HepG2 (cell line): ENCODE data around the gene MAEA. TPM values are rescaled to one million over a fixed set of nuclear protein-coding genes. Genes with fewer than 3 reads are reported as not detected.

Experiments used
- AGO1 ChIP-seq: fragments of 200-400 bp; formaldehyde crosslinking; IDR thresholded peaks from 2 replicates; pipeline ENCODE4 v1.6.1; 2017; ENCODE audit warnings: mild to moderate bottlenecking, low read depth, low read length, moderate library complexity; ENCODE audit not compliant: poor library complexity, severe bottlenecking
- ARID3A ChIP-seq: IDR thresholded peaks from 2 replicates; pipeline ENCODE4 v1.6.1; 2012; ENCODE audit warnings: low read depth, low read length, improper control_type of control experiment
- ASH2L ChIP-seq: fragments of 300-600, 200-600 bp; sonication (generic); IDR thresholded peaks from 2 replicates; pipeline ENCODE4 v1.7.0; 2017; ENCODE audit warnings: low read depth, mild to moderate bottlenecking, moderate library complexity, mixed read lengths, low read length; ENCODE audit not compliant: insufficient read length
- ATF7 ChIP-seq, 2 experiments: fragments of 450-650 bp in 1 of 2; sonication (generic) in 1 of 2; formaldehyde crosslinking in 1 of 2; IDR thresholded peaks; 2 replicates each; pipeline versions ENCODE4 v1.4.0 to v1.6.1; 2016 to 2020; ENCODE audit warnings: antibody characterized with exemption in 1 of 2, mild to moderate bottlenecking in 1 of 2, missing genetic modification reagents in 1 of 2
- DMAP1 ChIP-seq: IDR thresholded peaks from 2 replicates; pipeline ENCODE4 v1.6.1; 2016
- ETS1 ChIP-seq: sonication (generic); formaldehyde crosslinking; IDR thresholded peaks from 2 replicates; pipeline ENCODE4 v1.4.0; 2020; ENCODE audit warnings: missing genetic modification reagents
- HNF4A ChIP-seq: sonication (generic); formaldehyde crosslinking; IDR thresholded peaks from 2 replicates; pipeline ENCODE4 v1.4.0; 2020; ENCODE audit warnings: missing genetic modification reagents
- KDM3A ChIP-seq: IDR thresholded peaks from 2 replicates; pipeline ENCODE4 v1.6.1; 2018; ENCODE audit warnings: low read depth, missing compliant biosample characterization
- MED1 ChIP-seq: sonication (generic); formaldehyde crosslinking; IDR thresholded peaks from 2 replicates; pipeline ENCODE4 v1.4.0; 2020; ENCODE audit warnings: missing genetic modification reagents
- RBFOX2 ChIP-seq: fragments of 200-400 bp; formaldehyde crosslinking; IDR thresholded peaks from 2 replicates; pipeline ENCODE4 v1.6.1; 2017; ENCODE audit warnings: low read depth, mild to moderate bottlenecking, low read length
- TARDBP ChIP-seq: sonication (generic); formaldehyde crosslinking; IDR thresholded peaks from 2 replicates; pipeline ENCODE4 v1.8.0; 2022; ENCODE audit warnings: mild to moderate bottlenecking, missing genetic modification reagents
- TRAFD1 ChIP-seq: sonication (generic); formaldehyde crosslinking; IDR thresholded peaks from 2 replicates; pipeline ENCODE4 v1.5.1; 2020; ENCODE audit warnings: missing genetic modification reagents, mild to moderate bottlenecking, borderline replicate concordance
- ZNF296 ChIP-seq: sonication (generic); formaldehyde crosslinking; conservative IDR thresholded peaks from 2 replicates; pipeline ENCODE4 v1.5.0; 2020; ENCODE audit warnings: mild to moderate bottlenecking, missing genetic modification reagents
- ZNF451 ChIP-seq: sonication (generic); formaldehyde crosslinking; IDR thresholded peaks from 2 replicates; pipeline ENCODE4 v1.5.0; 2020; ENCODE audit warnings: mild to moderate bottlenecking, missing genetic modification reagents
- ZNF652 ChIP-seq: IDR thresholded peaks from 2 replicates; pipeline ENCODE4 v1.6.1; 2016; ENCODE audit warnings: low read depth, borderline replicate concordance
- polyA plus RNA-seq, 8 experiments: library from polyadenylated mRNA; depleted of rRNA in 3 of 8; stranded (reverse) in 7 of 8; unstranded in 1 of 8; fragments of >200 nt; fragmentation: Illumina TruSeq in 4 of 8; extraction: Trizol in 4 of 8; gene quantifications; 2 replicates each; pipeline versions ENCODE4 v1.2.1 to v1.2.3, GENCODE V29; 2011 to 2016; ENCODE audit warnings: low read depth in 4 of 8, missing spikeins in 1 of 8, mixed read lengths in 1 of 8; ENCODE audit not compliant: insufficient read depth in 1 of 8
- total RNA-seq, 5 experiments: library from RNA; depleted of rRNA; stranded (reverse); fragments of >200 nt; fragmentation: Illumina TruSeq; extraction: Trizol; gene quantifications; 2 replicates each; pipeline ENCODE4 v1.2.3, GENCODE V29; 2016; ENCODE audit warnings: low read depth in 1 of 5
- TF ChIP-seq, protein P1 (sequence below): sonication (generic); formaldehyde crosslinking; IDR thresholded peaks from 2 replicates; pipeline ENCODE4 v1.4.0; 2020; ENCODE audit warnings: missing genetic modification reagents
- TF ChIP-seq, protein P2 (sequence below): sonication (generic); formaldehyde crosslinking; IDR thresholded peaks from 2 replicates; pipeline ENCODE4 v1.5.0; 2020; ENCODE audit warnings: missing genetic modification reagents

The MAEA gene
- total and polyA plus RNA-seq, 2 of the 13 experiments (the other 11 are each of a cell fraction or from before 2014, with no cell fraction given): 52.0 to 57.1 TPM

DNA sequence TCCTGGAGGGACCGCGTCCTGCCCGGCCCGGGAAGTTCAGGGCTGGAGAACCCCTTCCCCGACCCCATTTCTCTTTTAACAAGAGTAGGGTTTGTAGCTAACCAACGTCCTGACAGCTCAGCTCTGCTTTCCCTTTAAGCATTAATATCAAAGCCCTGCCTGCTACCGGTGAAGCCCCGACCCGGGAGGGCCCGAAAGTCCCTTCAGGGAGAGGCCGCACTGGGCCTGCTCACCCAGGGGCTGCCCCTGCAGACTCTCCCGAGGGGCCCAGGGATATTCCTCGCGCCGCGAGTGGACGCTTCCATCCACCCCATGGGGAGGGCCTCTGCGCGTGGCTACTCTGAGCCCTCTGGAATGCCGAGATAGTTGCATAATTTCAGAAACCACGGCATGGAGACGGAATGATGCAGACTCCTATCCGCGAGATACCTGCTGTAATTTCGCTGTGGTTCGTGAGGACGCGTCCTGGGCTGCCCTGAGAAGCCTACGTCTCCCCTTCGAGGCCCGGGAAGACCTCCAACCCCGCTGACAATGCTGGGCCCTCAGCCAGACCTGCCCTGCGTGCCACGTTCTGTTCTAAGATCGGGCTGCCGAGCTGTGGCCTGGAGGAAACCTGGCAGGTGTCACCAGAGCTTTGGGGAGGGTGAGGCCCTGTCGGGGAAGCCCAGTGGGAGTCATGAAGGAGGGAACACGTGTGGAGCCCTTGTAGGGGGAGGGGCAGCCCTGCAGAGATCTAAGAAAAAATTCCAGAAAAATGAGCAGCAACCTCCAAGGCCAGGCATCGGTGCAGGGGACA is 39.8 kb upstream of the MAEA start (continued):
- TF ChIP-seq, protein P1, sequence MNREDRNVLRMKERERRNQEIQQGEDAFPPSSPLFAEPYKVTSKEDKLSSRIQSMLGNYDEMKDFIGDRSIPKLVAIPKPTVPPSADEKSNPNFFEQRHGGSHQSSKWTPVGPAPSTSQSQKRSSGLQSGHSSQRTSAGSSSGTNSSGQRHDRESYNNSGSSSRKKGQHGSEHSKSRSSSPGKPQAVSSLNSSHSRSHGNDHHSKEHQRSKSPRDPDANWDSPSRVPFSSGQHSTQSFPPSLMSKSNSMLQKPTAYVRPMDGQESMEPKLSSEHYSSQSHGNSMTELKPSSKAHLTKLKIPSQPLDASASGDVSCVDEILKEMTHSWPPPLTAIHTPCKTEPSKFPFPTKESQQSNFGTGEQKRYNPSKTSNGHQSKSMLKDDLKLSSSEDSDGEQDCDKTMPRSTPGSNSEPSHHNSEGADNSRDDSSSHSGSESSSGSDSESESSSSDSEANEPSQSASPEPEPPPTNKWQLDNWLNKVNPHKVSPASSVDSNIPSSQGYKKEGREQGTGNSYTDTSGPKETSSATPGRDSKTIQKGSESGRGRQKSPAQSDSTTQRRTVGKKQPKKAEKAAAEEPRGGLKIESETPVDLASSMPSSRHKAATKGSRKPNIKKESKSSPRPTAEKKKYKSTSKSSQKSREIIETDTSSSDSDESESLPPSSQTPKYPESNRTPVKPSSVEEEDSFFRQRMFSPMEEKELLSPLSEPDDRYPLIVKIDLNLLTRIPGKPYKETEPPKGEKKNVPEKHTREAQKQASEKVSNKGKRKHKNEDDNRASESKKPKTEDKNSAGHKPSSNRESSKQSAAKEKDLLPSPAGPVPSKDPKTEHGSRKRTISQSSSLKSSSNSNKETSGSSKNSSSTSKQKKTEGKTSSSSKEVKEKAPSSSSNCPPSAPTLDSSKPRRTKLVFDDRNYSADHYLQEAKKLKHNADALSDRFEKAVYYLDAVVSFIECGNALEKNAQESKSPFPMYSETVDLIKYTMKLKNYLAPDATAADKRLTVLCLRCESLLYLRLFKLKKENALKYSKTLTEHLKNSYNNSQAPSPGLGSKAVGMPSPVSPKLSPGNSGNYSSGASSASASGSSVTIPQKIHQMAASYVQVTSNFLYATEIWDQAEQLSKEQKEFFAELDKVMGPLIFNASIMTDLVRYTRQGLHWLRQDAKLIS (CRISPR knock-in tag): no peak
- TF ChIP-seq MED1 (CRISPR knock-in tag) (no peak; the same call in 1 of the 2 replicates), TARDBP (CRISPR knock-in tag) (no peak), TRAFD1 (CRISPR knock-in tag) (no peak), ETS1 (CRISPR knock-in tag) (peak; percentile 73; the same call in 1 of the 2 replicates), ATF7 (IDR thresholded peaks at IDR 0.05) (no peak), ATF7 (CRISPR knock-in tag; IDR thresholded peaks at IDR 0.05) (peak; percentile 42; the same call in 1 of the 2 replicates), ZNF652 (CRISPR knock-in tag) (no peak), KDM3A (CRISPR knock-in tag) (no peak), HNF4A (no peak), RBFOX2 (peak; percentile 10; the same call in 1 of the 2 replicates), ARID3A (no peak), ASH2L (no peak), DMAP1 (CRISPR knock-in tag) (no peak; the same call in 1 of the 2 replicates), ZNF296 (CRISPR knock-in tag) (no peak), AGO1 (no peak), ZNF451 (no peak)
- TF ChIP-seq, protein P2, sequence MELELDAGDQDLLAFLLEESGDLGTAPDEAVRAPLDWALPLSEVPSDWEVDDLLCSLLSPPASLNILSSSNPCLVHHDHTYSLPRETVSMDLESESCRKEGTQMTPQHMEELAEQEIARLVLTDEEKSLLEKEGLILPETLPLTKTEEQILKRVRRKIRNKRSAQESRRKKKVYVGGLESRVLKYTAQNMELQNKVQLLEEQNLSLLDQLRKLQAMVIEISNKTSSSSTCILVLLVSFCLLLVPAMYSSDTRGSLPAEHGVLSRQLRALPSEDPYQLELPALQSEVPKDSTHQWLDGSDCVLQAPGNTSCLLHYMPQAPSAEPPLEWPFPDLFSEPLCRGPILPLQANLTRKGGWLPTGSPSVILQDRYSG (CRISPR knock-in tag): no peak
